ENCODE results near the gene RABEPK.
"Not testable (repeated sequence)": the region's sequence is repeated elsewhere in the genome, so short reads cannot be mapped to it uniquely, and the experiment has no call there.

The RABEPK gene

DNA sequence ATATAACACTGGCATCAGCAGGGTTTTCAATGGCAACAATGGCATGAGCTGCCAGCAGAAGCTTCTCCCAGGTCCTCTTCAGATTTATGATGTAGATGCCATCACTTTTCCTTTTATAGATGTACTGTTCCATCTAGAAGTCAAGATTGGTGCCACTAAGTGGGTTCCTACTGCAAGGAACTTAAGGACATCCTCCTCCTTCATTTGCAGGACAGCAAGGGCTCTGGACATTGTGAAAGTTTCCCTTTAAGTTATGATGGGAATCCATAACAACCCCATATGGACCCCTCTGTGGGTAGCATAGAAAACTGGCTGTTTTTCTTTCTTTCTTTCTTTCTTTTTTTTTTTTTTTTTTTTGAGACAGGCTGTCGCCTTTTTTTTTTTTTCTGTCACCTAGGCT lies 4.8 kb upstream of the RABEPK start:
- DNase-seq: not testable (repeated sequence)

DNA sequence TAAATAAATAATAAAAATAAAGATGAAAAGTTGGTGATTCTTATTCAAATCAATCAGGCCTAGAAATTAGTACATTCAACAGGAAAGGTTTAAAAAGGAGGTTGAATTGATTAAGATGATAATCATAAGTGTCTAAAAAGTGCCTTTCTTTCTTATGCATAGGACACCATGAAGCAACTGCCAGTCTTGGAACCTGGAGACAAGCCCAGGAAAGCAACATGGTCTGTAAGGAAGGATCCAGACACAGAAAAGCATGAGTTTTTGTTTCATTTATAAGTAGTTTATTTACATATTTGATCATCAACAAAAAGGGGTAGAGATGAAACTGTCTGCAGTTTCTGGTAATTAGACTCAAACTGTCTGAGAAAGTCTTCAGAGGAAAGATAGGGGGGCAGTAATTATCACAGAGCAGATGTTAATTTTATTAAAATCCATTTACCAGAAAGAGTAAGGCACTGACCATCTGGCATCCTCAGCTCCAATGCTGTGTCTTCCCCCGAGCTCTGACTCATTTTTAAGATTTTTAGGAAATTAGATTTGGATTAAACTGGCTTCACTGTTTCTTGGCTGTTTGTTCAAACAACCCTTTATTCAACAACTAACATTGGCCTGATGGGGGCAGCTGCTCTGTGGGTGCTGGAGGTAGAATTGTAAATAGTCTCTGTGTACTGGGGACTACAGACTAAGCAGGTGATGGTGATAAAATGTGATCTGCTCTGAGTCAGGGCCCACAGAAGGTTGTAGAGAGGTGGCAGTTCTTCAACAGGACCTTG lies 2.7 kb downstream of the RABEPK start:
- DNase-seq: no peak

DNA sequence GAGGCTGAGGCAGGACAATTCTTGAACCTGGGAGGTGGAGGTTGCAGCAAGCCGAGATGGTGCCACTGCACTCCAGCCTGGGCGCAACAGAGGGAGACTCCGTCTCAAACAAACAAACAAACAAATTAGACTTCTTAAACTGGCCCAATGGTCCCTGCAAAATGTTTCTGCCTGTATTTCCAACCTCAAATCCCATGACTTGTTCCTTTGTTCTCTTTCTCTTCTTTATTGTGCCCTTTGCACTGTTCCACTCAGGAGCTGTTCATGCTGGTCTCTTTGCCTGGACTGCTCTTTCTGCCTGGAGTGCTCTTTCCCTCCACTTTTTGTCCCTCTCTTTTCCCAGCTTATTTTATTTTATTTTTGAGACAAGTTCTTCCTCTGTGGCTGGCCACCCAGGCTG lies 4.1 kb downstream of the RABEPK start:
- no peak for DNase-seq

DNA sequence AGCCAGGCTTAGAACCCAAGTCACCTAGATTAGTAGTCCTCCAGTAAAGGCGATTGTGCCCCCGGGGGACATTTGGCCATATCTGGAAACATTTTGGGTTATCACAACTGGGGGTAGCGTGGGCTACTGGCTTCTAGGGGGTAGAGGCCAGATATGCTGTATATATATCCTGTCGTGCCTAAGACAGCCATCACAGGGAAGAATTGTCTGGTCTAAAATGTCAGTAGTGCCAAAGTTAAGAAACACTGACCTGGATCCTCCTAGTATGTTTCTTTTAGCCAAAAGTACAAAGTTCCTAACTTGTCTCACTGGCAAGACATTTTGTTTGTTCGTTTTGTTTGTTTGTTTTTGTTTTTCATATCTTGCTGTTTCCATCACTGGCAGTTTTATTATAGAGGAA lies 13.8 kb downstream of the RABEPK start:
- no peak for DNase-seq

DNA sequence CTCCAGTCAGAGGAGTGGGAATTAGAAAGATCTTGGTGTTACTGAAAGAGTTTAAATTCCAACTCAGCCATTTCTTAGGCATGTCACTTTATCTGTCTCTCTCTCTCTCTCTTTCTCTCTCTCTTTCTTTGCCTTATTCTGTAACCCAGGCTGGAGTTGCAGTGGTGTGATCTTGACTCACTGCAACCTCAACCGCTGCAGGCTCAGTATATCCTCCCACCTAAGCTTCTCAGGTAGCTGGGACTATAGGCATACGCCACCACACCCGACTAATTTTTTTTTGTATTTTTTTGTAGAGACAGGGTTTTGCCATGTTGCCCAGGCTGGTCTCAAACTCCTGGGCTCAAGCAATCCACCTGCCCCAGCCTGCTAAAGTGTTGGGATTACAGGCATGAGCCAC lies 18.3 kb downstream of the RABEPK start:
- no peak for DNase-seq

DNA sequence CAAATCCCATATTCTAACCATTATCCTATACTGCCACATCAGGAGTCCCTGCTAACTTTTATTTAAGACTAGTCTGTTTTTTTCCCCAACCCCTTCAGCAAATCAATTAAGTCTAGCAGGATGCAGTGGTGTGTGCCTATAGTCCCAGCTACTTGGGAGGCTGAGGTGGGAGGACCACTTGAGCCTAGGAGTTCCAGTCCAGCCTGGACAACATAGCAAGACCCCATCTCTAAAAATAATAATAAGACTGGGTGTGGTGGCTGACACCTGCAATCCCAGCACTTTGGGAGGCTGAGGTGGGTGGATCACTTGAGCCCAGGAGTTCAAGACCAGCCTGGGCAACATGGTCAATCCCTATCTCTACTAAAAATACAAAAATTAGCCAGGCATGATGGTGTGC lies 24.5 kb downstream of the RABEPK start:
- not testable (repeated sequence) for DNase-seq

DNA sequence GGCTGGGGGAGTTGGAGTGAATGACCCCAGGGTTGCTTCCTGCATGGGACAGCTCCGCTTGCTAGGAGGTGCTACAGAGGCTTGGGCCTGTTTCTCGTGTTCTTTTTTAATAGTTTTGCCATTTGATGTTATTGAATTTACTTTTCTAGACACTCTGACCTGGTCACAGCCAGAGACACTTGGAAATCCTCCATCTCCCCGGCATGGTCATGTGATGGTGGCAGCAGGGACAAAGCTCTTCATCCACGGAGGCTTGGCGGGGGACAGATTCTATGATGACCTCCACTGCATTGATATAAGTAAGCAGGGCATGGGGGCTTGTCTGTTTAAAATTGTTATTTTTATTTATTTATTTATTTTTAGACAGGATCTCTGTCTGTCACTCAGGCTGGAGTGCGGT lies 27.4 kb downstream of the RABEPK start:
- no peak for DNase-seq

DNA sequence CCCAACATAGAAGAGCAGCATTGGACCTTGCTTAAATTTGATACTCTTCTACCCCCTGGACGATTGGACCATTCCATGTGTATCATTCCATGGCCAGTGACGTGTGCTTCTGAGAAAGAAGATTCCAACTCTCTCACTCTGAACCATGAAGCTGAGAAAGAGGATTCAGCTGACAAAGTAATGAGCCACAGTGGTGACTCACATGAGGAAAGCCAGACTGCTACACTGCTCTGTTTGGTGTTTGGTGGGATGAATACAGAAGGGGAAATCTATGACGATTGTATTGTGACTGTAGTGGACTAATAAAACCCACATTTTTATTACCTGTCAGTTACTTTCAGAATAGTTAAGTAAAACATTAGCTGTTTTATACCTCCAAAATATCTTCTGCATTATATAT lies 33.3 kb downstream of the RABEPK start:
- DNase-seq: no peak

DNA sequence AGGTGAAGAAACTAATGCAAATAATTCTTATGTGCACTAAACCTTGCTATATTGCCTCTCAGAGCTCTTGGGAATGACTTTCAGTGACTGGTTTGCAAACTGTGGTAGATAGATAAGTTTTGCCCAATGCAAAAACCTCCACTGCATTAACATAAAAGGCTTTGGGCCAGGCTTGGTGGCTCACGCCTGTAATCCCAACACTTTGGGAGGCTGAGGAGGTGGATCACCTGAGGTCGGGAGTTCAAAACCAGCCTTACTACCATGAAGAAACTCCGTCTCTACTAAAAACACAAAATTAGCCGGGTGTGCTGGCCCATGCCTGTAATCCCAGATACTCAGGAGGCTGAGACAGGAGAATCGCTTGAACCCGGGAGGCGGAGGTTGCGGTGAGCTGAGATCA lies 33.8 kb downstream of the RABEPK start:
- DNase-seq: not testable (repeated sequence)

DNA sequence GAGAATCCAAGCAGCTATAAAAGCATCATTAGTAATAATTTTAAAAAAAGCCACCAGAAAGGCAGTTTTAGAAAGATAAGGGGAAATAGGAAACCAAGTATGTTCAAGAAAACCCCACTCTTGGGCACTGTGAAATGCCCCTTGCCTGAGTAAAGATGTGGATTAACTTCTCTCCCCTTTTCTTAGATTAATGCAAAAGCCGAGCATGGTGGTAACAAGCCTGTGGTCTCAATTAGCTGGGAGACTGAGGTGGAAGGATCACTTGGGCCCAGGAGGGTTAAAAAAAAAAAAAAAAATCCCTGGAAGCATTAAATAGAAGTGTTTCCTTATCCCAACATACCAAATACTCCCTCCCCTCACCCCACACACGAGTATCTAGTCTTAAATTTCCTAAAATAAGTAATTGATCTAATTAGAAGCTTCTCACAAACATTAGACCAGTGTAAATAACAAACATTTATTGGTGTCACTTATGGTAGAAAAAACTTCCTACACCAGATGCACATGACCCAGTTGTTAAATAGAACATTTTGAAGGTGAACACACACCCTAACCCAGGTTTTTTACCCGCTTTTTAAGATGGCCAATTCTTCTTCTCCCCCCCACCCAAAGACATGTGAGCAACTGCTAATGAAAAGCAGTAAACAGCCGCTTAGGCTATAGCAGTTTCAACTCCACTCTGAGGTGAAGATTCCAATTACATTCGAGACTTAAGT lies 35.6 kb downstream of the RABEPK start:
- no peak for DNase-seq

DNA sequence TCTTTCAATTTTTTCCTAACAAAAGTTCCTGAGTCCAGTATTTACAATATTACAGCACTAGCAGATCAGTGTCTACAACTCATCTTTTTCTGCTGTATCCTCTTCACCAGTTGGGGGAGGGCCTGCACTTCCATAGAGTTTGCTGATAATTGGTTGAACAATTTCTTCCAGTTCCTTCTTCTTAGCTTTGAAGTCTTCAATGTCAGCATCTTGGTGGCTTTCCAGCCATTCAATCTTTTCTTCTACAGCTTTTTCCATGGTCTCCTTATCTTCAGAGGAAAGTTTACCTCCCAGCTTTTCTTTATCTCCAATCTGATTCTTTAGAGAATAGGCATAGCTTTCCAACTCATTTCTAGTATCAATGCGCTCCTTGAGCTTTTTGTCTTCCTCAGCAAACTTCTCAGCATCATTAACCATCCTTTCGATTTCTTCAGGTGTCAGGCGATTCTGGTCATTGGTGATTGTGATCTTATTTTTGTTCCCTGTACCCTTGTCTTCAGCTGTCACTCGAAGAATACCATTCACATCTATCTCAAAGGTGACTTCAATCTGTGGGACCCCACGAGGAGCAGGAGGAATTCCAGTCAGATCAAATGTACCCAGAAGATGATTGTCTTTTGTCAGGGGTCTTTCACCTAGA lies 36.3 kb downstream of the RABEPK start:
- DNase-seq: not testable (repeated sequence)

DNA sequence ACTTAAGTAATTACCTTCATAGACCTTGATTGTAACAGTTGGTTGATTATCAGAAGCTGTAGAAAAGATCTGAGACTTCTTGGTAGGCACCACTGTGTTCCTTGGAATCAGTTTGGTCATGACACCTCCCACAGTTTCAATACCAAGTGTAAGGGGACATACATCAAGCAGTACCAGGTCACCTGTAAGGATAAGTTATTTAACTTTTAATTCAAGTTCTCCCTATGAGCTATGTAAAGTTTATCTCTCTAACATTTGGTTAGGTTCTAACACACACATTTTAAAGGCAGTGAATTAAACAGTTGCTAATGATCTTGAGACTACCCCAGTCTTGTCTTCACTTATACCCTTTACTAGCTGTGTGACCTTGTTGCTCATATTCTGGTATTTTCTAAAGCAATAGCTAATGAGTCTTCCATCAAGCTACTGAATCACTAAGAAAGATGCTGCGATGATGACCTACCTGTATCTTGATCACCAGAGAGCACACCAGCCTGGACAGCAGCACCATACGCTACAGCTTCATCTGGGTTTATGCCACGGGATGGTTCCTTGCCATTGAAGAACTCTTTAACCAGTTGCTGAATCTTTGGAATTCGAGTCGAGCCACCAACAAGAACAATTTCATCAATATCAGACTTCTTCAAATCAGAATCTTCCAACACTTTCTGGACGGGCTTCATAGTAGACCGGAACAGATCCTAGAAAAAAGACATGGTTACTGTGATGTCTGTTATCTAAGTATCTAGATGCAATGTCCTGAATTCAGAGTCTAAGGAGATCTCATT lies 38.0 kb downstream of the RABEPK start:
- DNase-seq: no peak

DNA sequence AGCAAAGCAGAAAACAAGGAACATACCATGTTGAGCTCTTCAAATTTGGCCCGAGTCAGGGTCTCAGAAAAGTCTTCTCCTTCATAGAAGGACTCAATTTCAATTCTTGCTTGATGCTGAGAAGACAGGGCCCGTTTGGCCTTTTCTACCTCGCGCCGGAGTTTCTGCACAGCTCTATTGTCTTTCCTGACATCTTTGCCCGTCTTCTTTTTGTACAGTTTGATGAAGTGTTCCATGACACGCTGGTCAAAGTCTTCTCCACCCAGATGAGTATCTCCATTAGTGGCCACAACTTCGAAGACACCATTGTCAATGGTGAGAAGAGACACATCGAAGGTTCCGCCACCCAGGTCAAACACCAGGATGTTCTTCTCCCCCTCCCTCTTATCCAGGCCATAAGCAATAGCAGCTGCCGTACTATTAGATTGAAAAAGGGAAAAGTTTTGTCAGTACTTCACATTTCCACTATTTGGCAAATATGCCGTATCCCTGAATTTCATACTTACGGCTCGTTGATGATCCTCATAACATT lies 38.6 kb downstream of the RABEPK start:
- DNase-seq: no peak

DNA sequence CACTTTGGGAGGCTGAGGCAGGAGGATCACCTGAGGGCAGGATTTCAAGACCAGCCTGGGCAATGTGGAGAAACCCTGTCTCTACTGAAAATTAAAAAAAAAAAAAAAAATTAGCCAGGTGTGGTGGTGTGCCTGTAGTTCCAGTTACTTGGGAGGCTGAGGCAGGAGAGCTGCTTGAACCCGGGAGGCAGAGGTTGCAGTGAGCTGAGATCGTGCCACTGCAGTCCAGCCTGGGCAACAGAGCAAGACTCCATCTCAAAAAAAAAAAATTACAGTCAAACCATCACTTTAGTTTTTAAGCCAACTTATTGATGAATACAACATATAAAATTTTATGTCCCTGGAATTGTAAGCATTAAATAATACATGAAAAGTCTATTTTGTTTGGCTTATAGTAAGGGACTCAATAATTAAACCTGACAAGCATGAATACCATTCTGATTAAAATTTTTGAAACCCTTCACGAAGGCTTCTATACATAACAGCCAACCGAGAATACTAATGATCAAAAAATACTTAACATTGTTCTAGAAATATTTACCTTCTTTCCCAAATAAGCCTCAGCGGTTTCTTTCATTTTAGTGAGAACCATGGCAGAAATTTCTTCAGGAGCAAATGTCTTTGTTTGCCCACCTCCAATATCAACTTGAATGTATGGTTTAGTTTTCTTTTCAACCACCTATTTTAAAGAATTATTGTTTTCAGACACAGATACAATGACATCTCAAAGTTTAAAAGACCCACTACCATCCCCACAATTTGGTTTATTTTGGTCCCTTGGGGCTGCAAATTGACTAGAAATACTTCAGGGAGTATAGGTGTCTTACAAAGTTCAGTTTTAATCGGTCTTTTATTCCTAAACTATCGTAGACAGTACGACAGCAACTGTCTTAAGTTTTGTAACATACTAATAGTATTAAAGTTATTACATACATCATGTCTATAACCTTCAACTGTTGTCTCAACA lies 39.6 kb downstream of the RABEPK start:
- DNase-seq: no peak

DNA sequence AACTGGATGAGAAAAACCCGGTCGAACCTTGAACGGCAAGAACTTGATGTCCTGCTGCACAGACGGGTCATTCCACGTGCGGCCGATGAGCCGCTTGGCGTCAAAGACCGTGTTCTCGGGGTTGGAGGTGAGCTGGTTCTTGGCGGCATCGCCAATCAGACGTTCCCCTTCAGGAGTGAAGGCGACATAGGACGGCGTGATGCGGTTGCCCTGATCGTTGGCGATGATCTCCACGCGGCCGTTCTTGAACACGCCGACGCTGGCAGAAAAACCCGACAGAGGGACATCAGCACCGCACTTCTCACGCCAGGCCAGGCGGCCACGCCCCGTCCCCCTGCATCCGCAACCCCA lies 40.3 kb downstream of the RABEPK start:
- DNase-seq: peak in 1 of 2 experiments; percentile 31

DNA sequence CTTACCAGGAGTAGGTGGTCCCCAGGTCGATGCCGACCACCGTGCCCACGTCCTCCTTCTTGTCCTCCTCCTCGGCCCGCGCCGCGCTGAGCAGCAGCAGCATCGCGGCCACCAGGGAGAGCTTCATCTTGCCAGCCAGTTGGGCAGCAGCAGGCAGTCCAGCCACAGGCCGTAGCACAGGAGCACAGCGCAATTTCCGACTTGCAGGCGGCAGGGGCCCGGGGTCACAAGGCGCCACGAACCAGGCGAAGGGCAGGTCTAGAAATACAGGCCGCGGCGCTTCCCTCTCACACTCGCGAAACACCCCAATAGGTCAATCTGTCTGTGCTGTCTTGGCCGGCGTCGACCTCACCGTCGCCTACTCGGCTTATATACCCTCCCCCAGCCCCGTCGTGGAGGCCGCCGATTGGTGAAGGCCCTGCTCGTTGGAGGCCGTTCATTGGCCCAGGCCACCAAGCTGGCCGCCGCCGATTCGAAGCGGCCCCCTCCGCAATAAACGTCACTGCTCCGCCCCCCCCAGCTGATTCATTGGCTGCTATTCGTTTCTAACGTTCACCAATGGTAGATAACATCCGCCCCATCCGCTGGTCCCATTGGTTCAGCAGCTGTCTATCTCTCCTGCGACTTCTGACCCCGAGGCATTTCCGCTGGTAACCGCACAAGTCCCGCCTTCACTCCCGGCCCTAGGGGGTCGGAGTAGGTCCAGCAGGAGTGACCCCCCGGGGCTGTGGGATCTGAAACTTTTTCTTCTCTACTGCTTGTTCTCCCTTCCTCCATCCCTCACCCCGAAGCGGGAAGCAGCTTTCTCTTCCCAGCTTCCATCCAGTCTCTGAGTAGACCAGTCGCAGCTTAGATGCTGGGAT lies 40.9 kb downstream of the RABEPK start, which contains the start of gene HSPA5:
Gene HSPA5, minus strand, starts transcription at position 344 of the 863 bp plus-strand sequence. Its CDS starts 217 bp downstream, at position 127.
- DNase-seq: peak; percentile 98 to 100

DNA sequence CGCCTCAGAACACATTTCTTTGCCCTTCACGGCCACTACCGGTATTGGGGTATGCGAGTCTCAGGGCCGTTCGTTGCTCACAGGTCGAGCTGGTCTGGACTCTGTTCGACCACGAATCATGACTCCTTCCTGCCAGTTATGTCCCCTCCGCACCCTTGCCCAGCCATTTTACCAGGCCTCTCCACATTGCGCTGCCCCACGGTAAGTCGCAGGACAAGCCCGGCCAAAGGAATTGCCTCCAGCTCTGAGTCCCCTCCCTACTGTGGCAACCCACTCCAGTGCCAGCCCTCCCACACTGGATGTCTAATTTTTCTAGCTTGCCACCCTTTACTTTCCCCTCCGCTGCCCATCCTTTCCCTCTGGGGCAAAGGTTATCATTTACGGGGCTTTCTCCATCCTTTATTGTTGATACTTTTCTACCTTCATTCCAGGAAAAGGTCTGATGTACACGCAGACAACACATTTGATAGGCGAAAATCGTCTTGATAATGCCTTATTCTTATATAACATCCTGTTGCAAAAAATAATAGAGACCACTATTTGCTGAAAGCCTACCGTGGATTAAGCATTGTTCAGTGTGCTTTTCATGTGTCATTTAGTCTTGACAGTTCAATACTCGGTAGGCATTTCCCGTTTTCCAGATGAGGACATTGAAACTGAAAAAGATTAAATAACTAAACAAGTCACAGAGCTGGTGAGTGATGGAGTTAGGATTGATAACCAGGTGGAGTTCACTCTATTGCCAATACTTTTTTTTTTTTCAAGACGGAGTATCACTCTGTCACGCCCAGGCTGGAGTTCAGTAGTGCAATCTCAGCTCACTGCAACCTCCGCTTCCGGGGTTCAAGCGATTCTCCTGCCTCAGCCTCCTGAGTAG lies 41.8 kb downstream of the RABEPK start:
- peak in 1 of 2 experiments; percentile 23 for DNase-seq

DNA sequence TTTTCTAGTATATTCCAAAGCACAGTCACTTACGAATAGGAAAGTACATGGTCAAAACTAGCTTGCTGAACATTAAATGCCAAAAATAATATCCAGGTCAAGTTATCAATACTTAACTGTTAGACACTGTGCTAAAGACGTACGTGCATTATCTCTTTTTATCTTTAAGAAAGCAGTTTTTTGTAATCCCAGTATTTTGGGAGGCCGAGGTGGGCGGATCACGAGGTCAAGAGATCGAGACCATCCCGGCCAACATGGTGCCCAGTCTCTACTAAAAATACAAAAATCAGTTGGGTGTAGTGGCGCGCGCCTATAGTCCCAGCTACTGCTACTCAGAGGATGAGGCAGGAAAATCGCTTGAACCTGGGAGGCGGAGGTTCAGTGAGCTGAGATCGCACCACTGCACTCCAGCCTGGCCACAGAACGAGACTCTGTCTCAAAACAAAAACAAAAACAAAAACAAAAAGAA lies 43.5 kb downstream of the RABEPK start:
- no peak for DNase-seq

DNA sequence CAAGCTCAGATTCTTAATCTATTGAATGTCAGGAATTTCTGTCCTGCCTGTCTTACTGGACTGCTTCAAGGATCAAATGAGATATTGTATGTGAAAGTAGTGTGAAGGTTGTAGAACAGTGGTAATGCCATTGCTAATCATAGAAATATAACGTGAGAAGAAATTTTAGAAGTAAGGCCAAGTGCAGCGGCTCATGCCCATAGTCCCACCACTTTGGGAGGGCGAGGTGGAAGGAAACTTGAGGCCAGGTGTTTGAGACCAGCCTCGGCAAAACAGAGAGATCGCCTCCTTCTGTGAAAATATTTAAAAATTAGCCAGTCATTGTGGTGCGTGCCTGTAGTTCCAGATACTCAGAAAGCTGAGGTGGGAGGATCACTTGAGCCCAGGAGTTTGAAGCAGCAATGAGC lies 45.9 kb downstream of the RABEPK start:
- DNase-seq: no peak
